ENCODE results near the gene ASXL3. TPM values are rescaled to one million over a fixed set of nuclear protein-coding genes. Genes with fewer than 3 reads are reported as not detected.

The ASXL3 gene
- total RNA-seq, 1 donor: 0.54 TPM

DNA sequence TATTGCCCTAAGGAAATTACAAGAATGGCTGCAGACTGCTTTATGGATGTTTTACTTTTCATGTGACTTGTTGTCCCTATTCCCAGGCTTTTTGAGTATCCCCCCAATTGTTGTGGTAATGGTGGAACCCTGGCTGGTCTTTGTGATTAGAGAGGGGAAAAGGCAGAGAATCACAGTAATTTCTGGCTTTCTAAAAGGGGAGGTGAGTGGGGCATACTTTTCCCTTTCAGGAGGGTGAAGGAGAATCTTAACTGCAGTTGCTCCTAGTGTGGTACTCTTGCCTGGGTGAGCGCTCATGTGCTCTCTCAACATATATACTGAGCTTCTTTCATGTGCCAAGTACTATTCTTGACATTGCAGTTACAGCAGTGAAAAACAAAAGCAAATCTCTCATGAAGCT is 69.3 kb downstream of the ASXL3 start:
- TF ChIP-seq CTCF (IDR thresholded peaks at IDR 0.05; ENCODE audit: insufficient read depth, low read length): no peak
- H3K4me3 ChIP-seq (ENCODE audit: low read depth, low read length): no peak overlapping the region
- DNase-seq (ENCODE audit: low read depth): no peak

- no peak for TF ChIP-seq CTCF (IDR thresholded peaks at IDR 0.05; ENCODE audit: insufficient read depth, low read length)
- H3K4me3 ChIP-seq (ENCODE audit: low read depth, low read length): no peak overlapping the region
- DNase-seq (ENCODE audit: low read depth): no peak
These were observed 74.6 kb downstream of the ASXL3 start for GRCh38 chr18:33652635-33653034.

DNA sequence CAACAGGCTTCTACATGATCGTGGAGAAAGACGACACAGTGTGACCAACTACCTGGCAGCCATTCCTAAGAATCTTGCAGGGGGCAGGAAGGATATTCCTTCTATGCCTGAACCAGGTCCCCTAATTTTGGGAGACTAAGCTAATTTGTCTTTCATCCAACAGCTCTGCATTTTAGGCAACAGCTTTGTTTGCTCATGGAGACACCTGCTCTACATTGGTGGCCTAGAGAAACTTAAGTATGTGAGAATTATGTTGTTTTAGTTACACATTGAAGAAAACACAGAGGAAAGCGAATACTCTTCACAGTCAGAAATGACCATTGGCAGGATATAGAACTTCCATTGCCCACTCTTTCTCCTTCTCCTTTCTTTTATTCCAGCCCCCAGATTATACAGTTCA is 75.2 kb downstream of the ASXL3 start:
- DNase-seq (ENCODE audit: low read depth): no peak
- TF ChIP-seq CTCF (IDR thresholded peaks at IDR 0.05; ENCODE audit: insufficient read depth, low read length): no peak
- no peak overlapping the region for H3K4me3 ChIP-seq (ENCODE audit: low read depth, low read length)

- no peak for TF ChIP-seq CTCF (IDR thresholded peaks at IDR 0.05; ENCODE audit: insufficient read depth, low read length)
- H3K4me3 ChIP-seq (ENCODE audit: low read depth, low read length): no peak overlapping the region
- DNase-seq (ENCODE audit: low read depth): no peak
These were observed 79.0 kb downstream of the ASXL3 start for GRCh38 chr18:33656889-33657448.

GRCh38 chr18:33660696-33661310 is 82.8 kb downstream of the ASXL3 start:
- no peak for TF ChIP-seq CTCF (IDR thresholded peaks at IDR 0.05; ENCODE audit: insufficient read depth, low read length)
- no peak for DNase-seq (ENCODE audit: low read depth)
- no peak overlapping the region for H3K4me3 ChIP-seq (ENCODE audit: low read depth, low read length)

- H3K4me3 ChIP-seq (ENCODE audit: low read depth, low read length): no peak overlapping the region
- no peak for TF ChIP-seq CTCF (IDR thresholded peaks at IDR 0.05; ENCODE audit: insufficient read depth, low read length)
- DNase-seq (ENCODE audit: low read depth): no peak
These were observed 86.3 kb downstream of the ASXL3 start for GRCh38 chr18:33664241-33664874.

All from fibroblast of the aortic adventitia (primary cell).